Activated T-cell treated with anti-CD3 and anti-CD28 coated beads for 4 hours (primary cell): ENCODE data around the gene SPZ1.
A peak's percentile ranks its signal among the peaks of the same experiment; 100 is the strongest.
"Not testable (repeated sequence)": the region's sequence is repeated elsewhere in the genome, so short reads cannot be mapped to it uniquely, and the experiment has no call there.

Experiments used
- DNase-seq: peaks from one replicate; pipeline ENCODE4 v3.0.0-alpha.2; 2020

The SPZ1 gene

GRCh38 chr5:80341016-80341775, 21.4 kb downstream of the SPZ1 start:
- no peak for DNase-seq

GRCh38 chr5:80343067-80343466, 23.3 kb downstream of the SPZ1 start:
- DNase-seq, result no peak

- DNase-seq, result peak; percentile 22
Observed at GRCh38 chr5:80346055-80346454, 26.3 kb downstream of the SPZ1 start.

GRCh38 chr5:80348171-80348570, 28.4 kb downstream of the SPZ1 start:
- DNase-seq, result no peak

GRCh38 chr5:80351019-80351418, 31.2 kb downstream of the SPZ1 start:
- DNase-seq, result not testable (repeated sequence)

- no peak for DNase-seq
Observed at GRCh38 chr5:80355686-80356085, 35.9 kb downstream of the SPZ1 start.

GRCh38 chr5:80357671-80358070, 37.9 kb downstream of the SPZ1 start:
- DNase-seq, result no peak

- no peak for DNase-seq
Observed at GRCh38 chr5:80360914-80361444, 41.2 kb downstream of the SPZ1 start.

- DNase-seq, result no peak
Observed at GRCh38 chr5:80364892-80365291, 45.1 kb downstream of the SPZ1 start.

- no peak for DNase-seq
Observed at GRCh38 chr5:80368661-80369480, 49.1 kb downstream of the SPZ1 start.

- no peak for DNase-seq
Observed at GRCh38 chr5:80369521-80369920, 49.7 kb downstream of the SPZ1 start.

- no peak for DNase-seq
Observed at GRCh38 chr5:80370390-80370789, 50.6 kb downstream of the SPZ1 start.
